Measurements from ENCODE around the gene THADA. TPM values are rescaled to one million over a fixed set of nuclear protein-coding genes. Genes with fewer than 3 reads are reported as not detected.
A peak's percentile ranks its signal among the peaks of the same experiment; 100 is the strongest.

The THADA gene
- total and polyA plus RNA-seq, 12 donors: 7.5 to 18.0 (median 15.2) TPM

DNA sequence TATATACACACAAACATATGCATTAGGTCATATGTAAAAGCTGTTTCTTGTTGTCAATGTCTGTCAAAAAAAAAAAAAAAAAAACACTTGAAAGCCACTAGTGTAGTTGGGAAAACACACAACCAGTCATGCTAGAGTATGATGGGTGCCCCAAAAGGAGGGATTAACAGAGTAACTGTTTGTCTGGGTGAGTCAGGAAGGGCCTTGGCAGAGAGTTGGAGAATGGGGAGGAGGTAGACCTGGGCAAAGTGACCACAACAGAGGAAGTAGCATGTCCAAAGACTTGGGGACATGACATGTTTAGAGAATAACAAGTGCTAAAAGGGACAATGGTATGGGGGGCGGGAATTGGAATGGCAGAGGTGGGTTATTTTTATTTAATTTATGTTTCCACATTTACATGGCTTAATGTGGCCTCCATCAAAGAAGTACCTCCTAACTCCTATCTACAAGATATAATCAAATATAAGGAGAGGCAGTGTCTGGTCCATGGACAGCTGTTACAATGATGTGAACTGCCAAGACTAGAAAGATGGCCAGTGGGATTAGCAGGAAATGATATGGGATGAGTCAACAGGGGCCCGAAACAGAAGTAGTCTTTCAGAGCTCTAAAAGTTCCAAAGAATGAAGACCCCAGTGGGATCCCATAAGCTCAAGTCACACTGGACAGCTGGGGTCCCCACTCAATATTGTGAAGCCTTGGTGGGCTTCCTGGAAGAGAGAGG is 269.6 kb downstream of the THADA start:
- peaks cover 0 to 2% (median 0%) of the 10 kb centered on the region in 9 donors for H3K36me3 ChIP-seq
- peak overlapping the region in 6 of 10 donors; percentile 11 to 88 (median 51) for H3K27ac ChIP-seq
- peaks cover 0 to 10% (median 0%) of the 10 kb centered on the region in 11 donors for H3K9me3 ChIP-seq
- H3K27me3 ChIP-seq: no peaks in the 10 kb centered on the region
- intact Hi-C loops (cut with DNase I): no loop called here
- peaks cover 0 to 76% (median 55%) of the 10 kb centered on the region in 9 donors for H3K4me1 ChIP-seq
- DNase-seq (no peak), ATAC-seq (no peak)
- 83 to 92% methylated on average over 2 of the region's 2 CpGs for WGBS, 2 donors
- TF ChIP-seq, protein P1, sequence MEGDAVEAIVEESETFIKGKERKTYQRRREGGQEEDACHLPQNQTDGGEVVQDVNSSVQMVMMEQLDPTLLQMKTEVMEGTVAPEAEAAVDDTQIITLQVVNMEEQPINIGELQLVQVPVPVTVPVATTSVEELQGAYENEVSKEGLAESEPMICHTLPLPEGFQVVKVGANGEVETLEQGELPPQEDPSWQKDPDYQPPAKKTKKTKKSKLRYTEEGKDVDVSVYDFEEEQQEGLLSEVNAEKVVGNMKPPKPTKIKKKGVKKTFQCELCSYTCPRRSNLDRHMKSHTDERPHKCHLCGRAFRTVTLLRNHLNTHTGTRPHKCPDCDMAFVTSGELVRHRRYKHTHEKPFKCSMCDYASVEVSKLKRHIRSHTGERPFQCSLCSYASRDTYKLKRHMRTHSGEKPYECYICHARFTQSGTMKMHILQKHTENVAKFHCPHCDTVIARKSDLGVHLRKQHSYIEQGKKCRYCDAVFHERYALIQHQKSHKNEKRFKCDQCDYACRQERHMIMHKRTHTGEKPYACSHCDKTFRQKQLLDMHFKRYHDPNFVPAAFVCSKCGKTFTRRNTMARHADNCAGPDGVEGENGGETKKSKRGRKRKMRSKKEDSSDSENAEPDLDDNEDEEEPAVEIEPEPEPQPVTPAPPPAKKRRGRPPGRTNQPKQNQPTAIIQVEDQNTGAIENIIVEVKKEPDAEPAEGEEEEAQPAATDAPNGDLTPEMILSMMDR (IDR thresholded peaks at IDR 0.05): no peak
- no peak overlapping the region for H3K4me3 ChIP-seq

DNA sequence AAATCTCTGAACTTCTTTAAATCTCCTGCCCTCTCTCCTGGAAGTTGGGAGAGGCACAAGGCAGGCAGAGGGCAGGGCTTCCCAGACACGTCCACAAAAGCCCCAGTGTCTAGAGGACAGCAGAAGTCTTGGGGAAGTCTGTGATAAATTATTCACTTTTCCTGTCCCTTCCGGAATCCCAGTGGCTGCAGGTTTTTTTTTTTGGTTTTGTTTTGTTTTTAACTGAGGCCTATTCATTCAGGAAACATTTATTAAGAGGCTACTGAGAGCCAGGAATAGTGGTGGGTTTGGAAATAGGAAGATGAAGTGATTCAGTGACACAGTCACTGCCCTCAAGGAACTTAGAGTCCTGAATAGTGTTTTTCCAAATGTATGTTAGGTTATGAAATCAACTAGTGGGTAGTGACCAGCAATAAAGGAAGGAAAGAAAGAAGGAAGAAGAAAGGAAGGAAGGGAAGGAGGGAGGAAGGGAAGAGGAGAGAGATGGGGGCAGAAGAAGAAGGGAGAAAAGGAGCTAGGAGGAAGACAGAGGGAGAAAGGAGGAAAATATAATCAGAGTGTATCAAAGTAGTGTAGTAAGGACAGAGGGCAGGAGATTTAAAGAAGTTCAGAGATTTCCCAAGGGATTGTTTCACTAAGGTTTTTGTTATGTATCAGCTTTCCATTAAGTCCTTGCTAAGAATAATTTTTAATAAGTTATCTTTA is 270.6 kb downstream of the THADA start:
- no peak for DNase-seq
- intact Hi-C loops (cut with DNase I): no loop called here

DNA sequence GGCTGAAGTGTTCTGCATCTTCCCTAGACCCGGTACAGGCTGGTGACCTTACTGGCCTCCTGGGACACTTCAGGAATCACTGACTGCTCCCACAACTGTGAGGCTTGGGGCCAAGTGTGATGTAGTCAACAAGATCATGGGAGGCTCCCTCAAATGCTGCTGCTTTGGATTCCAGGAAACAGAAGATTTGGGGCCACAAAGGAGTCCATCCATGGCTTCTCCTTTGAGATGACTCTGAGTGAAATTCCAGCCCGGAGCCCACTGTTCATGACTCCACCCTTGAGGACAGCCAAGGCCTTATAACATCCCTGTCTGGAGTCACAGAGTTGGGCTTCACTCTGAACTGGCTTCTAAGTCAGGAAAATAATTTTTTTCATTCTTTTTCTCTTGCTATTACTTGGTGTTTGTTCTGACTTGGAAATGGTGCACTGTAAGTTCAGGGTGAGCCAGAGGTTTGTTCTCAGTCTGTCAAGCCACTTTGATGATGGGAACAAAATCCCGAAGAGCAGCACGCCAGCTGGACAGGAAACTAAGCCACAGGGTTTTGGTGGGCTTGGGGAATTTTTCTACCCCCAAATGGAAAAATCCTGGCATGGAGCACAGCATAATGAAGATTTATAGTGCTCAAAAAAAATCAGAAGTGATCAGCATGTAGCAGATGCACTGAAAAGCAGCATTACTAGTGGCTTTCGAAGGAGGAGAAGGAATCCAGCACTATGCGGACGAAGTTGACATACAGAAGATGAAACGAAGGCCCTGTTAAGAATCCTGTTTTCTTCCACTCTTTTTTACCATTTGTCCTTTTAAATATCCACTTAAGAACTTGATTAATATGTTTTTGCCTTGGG is 271.4 kb downstream of the THADA start:
- Histone ChIP-seq H3K9me3 (peaks cover 0 to 10% (median 0%) of the 10 kb centered on the region in 11 donors), H3K4me1 (peaks cover 0 to 58% (median 37%) of the 10 kb centered on the region in 9 donors), H3K4me3 (no peak overlapping the region), H3K27me3 (no peaks in the 10 kb centered on the region), H3K36me3 (peaks cover 0 to 19% (median 0%) of the 10 kb centered on the region in 9 donors), H3K27ac (peak overlapping the region; percentile 59 to 88 (median 74))
- intact Hi-C loops (cut with DNase I): no loop called here
- DNase-seq (peak; percentile 42 to 64), ATAC-seq (peak; percentile 55 to 87 (median 77))
- TF ChIP-seq, protein P1 (IDR thresholded peaks at IDR 0.05): peak in 1 of 9 donors; percentile 6
- 55 to 61% methylated on average over 8 of the region's 8 CpGs for whole genome bisulfite sequencing, 2 donors

More for the DNA sequence above, 270.6 kb downstream of the THADA start:
- Histone ChIP-seq H3K4me3 (no peak overlapping the region), H3K36me3 (peaks cover 0 to 11% (median 0%) of the 10 kb centered on the region in 9 donors), H3K27ac (peak overlapping the region; percentile 59 to 88 (median 74)), H3K27me3 (no peaks in the 10 kb centered on the region), H3K9me3 (peaks cover 0 to 10% (median 0%) of the 10 kb centered on the region in 11 donors), H3K4me1 (peaks cover 0 to 66% (median 45%) of the 10 kb centered on the region in 9 donors)
- peak in 4 of 8 donors; percentile 25 to 30 (median 28) for ATAC-seq
- TF ChIP-seq, protein P1 (IDR thresholded peaks at IDR 0.05): peak in 1 of 9 donors; percentile 4
- WGBS, 2 donors: 35 to 53% methylated on average over 2 of the region's 2 CpGs

DNA sequence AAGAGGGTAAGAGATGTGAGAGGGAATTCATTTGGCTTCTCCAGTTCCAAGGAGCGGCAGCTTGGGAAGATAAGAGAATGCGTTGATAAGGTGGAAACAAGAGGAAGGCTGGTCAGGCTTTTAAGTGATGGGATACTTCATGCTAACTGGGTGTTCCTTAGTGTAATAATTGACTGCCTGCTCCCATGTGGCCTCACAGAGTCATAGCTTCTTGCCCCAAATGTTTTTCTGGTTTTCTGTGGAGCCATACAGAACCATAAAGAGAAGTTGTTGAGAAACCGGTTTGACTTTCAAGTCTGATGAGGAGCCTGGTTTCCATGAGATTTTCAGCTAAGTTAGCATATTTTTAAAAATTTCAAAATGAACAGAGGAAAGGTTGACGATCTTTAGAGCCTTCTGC is 272.0 kb downstream of the THADA start:
- ATAC-seq: peak in 5 of 8 donors; percentile 8 to 39 (median 16)
- H3K36me3 ChIP-seq: peaks cover 0 to 24% (median 0%) of the 10 kb centered on the region in 9 donors
- WGBS, 2 donors: 65 to 84% methylated on average over 4 of the region's 4 CpGs
- no peaks in the 10 kb centered on the region for H3K27me3 ChIP-seq
- TF ChIP-seq, protein P1 (IDR thresholded peaks at IDR 0.05): no peak
- no peak for DNase-seq
- intact Hi-C loops (cut with DNase I): no loop called here
- H3K9me3 ChIP-seq: peaks cover 0 to 10% (median 0%) of the 10 kb centered on the region in 11 donors
- peak overlapping the region; percentile 37 to 88 (median 74) for H3K27ac ChIP-seq
- peaks cover 0 to 52% (median 32%) of the 10 kb centered on the region in 9 donors for H3K4me1 ChIP-seq
- no peak overlapping the region for H3K4me3 ChIP-seq

Measured in heart right ventricle (tissue), 16 donors.